ENCODE results near the gene GJD4. TPM values are rescaled to one million over a fixed set of nuclear protein-coding genes. Genes with fewer than 3 reads are reported as not detected.

GJD4 gene
- polyA plus RNA-seq, 3 donors, result not detected

- Histone ChIP-seq H4K20me1 (ENCODE audit: insufficient read depth, low read length) (no peaks in the 10 kb centered on the region), H3K4me1 (ENCODE audit: control insufficient read depth in 1 of 2, insufficient read depth in 2 of 2, low read length in 2 of 2) (no peaks in the 10 kb centered on the region), H3K36me3 (replicated peaks in 1 of 2; ENCODE audit: control insufficient read depth in 1 of 2, insufficient read depth in 2 of 2, low read length in 2 of 2) (peaks cover 3 to 10% of the 10 kb centered on the region in 2 donors), H2AFZ (ENCODE audit: insufficient read depth, low read depth, low read length, poor library complexity, severe bottlenecking) (no peak overlapping the region), H3K4me3 (replicated peaks in 1 of 3; ENCODE audit: low read depth in 2 of 3, low read length in 3 of 3) (no peak overlapping the region), H3K4me2 (replicated peaks; ENCODE audit: extremely low read depth, low read length, poor library complexity, severe bottlenecking) (no peak overlapping the region), H3K27me3 (ENCODE audit: control insufficient read depth in 2 of 2, insufficient read depth in 2 of 2, low read length in 2 of 2) (no peaks in the 10 kb centered on the region), H3K79me2 (ENCODE audit: insufficient read depth, low read length) (no peaks in the 10 kb centered on the region), H3K9me3 (replicated peaks in 1 of 2; ENCODE audit: control insufficient read depth in 1 of 2, insufficient read depth in 1 of 2, low read length in 2 of 2) (no peaks in the 10 kb centered on the region), H3K9ac (ENCODE audit: insufficient read depth, low read length, poor library complexity, severe bottlenecking) (no peak overlapping the region), H3K27ac (ENCODE audit: low read depth in 1 of 2, low read length in 2 of 2) (no peak overlapping the region)
- Mint-ChIP-seq H3K4me3 (no peak overlapping the region), H3K27me3 (ENCODE audit: low read depth in 3 of 3) (peaks cover 2 to 8% (median 3%) of the 10 kb centered on the region in 3 donors), H3K36me3 (peaks cover 5 to 6% of the 10 kb centered on the region in 2 donors), H3K4me1 (no peaks in the 10 kb centered on the region), H3K9me3 (peaks cover 0 to 6% (median 2%) of the 10 kb centered on the region in 7 donors), H3K27ac (no peak overlapping the region)
- 90% methylated on average over 8 of the region's 12 CpGs for WGBS (ENCODE audit: insufficient coverage)
- intact Hi-C loops (cut with micrococcal nuclease), result no loop called here
- no peak for TF ChIP-seq CTCF (IDR thresholded peaks at IDR 0.05)
- no peak for DNase-seq
Observed at GRCh38 chr10:35579726-35580422, 25.3 kb upstream of the GJD4 start.

- no peaks in the 10 kb centered on the region for H3K9me3 ChIP-seq (replicated peaks in 1 of 2; ENCODE audit: control insufficient read depth in 1 of 2, insufficient read depth in 1 of 2, low read length in 2 of 2)
- intact Hi-C loops (cut with micrococcal nuclease), result no loop called here
- no peak overlapping the region for H3K27ac Mint-ChIP-seq
- H2AFZ ChIP-seq (ENCODE audit: insufficient read depth, low read depth, low read length, poor library complexity, severe bottlenecking), result no peak overlapping the region
- no peak overlapping the region for H3K4me3 ChIP-seq (replicated peaks in 1 of 3; ENCODE audit: low read depth in 2 of 3, low read length in 3 of 3)
- peaks cover 2 to 7% (median 3%) of the 10 kb centered on the region in 3 donors for H3K27me3 Mint-ChIP-seq (ENCODE audit: low read depth in 3 of 3)
- no peak overlapping the region for H3K4me3 Mint-ChIP-seq
- peaks cover 3% of the 10 kb centered on the region in 2 donors for H3K36me3 Mint-ChIP-seq
- no peak overlapping the region for H3K27ac ChIP-seq (ENCODE audit: low read depth in 1 of 2, low read length in 2 of 2)
- TF ChIP-seq CTCF (IDR thresholded peaks at IDR 0.05), result no peak
- no peaks in the 10 kb centered on the region for H4K20me1 ChIP-seq (ENCODE audit: insufficient read depth, low read length)
- DNase-seq, result no peak
- H3K4me2 ChIP-seq (replicated peaks; ENCODE audit: extremely low read depth, low read length, poor library complexity, severe bottlenecking), result no peak overlapping the region
- H3K9me3 Mint-ChIP-seq, result peaks cover 0 to 6% (median 2%) of the 10 kb centered on the region in 7 donors
- H3K4me1 Mint-ChIP-seq, result no peaks in the 10 kb centered on the region
- peaks cover 0 to 4% of the 10 kb centered on the region in 2 donors for H3K36me3 ChIP-seq (replicated peaks in 1 of 2; ENCODE audit: control insufficient read depth in 1 of 2, insufficient read depth in 2 of 2, low read length in 2 of 2)
- no peaks in the 10 kb centered on the region for H3K27me3 ChIP-seq (ENCODE audit: control insufficient read depth in 2 of 2, insufficient read depth in 2 of 2, low read length in 2 of 2)
- no peaks in the 10 kb centered on the region for H3K4me1 ChIP-seq (ENCODE audit: control insufficient read depth in 1 of 2, insufficient read depth in 2 of 2, low read length in 2 of 2)
- no peaks in the 10 kb centered on the region for H3K79me2 ChIP-seq (ENCODE audit: insufficient read depth, low read length)
- 94% methylated on average over 2 of the region's 3 CpGs for WGBS (ENCODE audit: insufficient coverage)
- no peak overlapping the region for H3K9ac ChIP-seq (ENCODE audit: insufficient read depth, low read length, poor library complexity, severe bottlenecking)
Observed at GRCh38 chr10:35580423-35580770, 24.7 kb upstream of the GJD4 start.

Measured in CD14-positive monocyte (primary cell).